Putamen (tissue), 1 donor: ENCODE data around the gene GFRA4.
"Not testable (repeated sequence)": the region's sequence is repeated elsewhere in the genome, so short reads cannot be mapped to it uniquely, and the experiment has no call there.

Experiments
- DNase-seq: peaks from one replicate; pipeline ENCODE4 v3.0.0-alpha.2; 2016; ENCODE audit warnings: low spot score

Gene GFRA4

GRCh38 chr20:3615171-3615840 lies 47.9 kb downstream of the GFRA4 start:
- not testable (repeated sequence) for DNase-seq

GRCh38 chr20:3614466-3614865 lies 48.7 kb downstream of the GFRA4 start:
- DNase-seq, result no peak

GRCh38 chr20:3613821-3614440 lies 49.3 kb downstream of the GFRA4 start:
- DNase-seq, result no peak

GRCh38 chr20:3612795-3613572 lies 50.2 kb downstream of the GFRA4 start:
- DNase-seq, result no peak

- DNase-seq, result no peak
These were observed 51.3 kb downstream of the GFRA4 start for GRCh38 chr20:3611901-3612300.
